Activated naive CD4-positive, alpha-beta T cell (primary cell): ENCODE measurements around the gene DNER.
"Not testable (repeated sequence)": the region's sequence is repeated elsewhere in the genome, so short reads cannot be mapped to it uniquely, and the experiment has no call there.

Source experiments
- DNase-seq, 4 experiments: peaks; one replicate each; lab custom pipeline; 2025; lab: John Stamatoyannopoulos, UW

DNER gene

DNA sequence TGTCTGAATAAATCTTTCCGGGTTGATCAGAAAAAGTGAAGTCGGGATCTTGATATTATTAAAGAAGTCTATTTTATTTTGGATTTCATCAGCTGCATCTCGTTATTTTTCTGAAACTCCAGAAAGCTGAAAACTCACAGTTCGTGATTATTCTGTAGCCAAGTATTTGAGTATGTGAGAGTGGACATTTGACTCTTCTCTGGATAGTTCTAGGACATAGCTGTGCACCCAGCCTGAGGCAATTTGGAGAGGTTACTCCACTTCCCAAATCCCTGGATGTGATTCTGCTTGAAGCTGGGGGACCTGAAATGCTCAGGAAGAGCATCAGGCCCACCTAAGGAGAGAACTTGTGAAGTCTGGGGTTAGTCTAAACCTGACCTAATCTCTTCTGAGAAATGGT is 325.6 kb downstream of the DNER start:
- no peak for DNase-seq

- DNase-seq, result no peak
Measured at GRCh38 chr2:229387866-229388265, 326.5 kb downstream of the DNER start.

DNA sequence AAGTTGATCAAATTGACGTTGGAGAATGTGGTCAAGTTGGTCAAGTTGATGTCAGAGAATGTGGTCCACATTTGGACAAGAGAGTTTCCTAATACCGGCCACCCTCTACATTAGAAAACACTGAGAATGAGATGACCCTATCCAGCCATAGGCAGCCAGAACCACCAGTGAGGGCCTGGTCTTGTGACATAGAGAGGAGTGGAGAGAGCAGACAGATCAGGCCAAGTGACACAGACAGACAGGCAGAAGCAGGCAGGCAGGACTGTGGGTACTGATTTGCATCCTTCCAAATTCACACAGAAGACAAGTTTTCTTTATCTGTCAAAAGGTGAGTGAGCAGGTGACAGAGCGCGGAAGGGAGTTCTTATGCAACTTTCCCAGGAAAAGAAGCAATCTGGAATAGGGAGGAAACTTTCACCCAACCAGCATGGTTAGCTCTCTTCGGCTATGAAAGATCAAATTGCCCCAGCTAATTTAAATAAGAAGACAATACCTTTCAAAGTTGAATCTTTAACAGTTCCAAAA is 334.2 kb downstream of the DNER start:
- no peak for DNase-seq

DNA sequence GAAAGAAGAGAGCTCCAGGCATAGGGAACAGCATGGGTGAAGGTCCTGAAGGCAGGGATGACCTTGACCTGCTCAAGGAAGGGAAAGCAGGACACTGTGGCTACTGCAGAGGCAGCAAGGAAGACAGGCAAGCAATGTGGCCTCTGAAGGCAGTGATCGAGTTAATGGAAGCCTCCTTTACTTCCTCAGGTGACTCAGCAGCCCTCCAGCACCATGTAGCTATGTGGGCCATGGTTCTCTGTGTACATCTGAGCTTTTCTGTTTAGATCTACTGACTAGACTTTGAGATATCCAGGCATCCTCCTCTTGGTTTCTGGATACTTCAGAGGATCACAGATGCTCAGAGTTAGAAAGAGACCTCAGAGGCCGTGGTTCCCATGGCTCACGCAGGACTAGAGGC is 336.0 kb downstream of the DNER start:
- DNase-seq, result no peak

- no peak for DNase-seq
Measured at GRCh38 chr2:229376866-229377265, 337.5 kb downstream of the DNER start.

DNA sequence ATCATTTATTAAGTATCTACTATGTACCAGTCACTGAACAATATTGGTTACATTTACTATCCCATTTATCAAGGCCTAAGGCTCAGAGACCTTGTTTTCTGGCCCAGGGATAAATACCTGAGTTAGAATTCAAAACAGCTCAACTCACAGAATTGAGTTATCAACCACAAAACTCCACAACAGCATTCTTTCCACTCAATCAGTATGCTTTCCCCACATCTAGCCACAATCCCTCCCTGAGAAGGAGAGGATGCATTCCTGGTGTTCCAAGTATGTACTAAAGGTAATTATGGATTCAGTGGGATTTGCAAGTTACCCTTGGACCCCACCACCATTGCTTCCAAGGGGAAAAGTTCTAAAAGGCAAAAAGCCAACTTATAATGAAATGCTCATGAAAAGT is 339.1 kb downstream of the DNER start:
- no peak for DNase-seq

DNA sequence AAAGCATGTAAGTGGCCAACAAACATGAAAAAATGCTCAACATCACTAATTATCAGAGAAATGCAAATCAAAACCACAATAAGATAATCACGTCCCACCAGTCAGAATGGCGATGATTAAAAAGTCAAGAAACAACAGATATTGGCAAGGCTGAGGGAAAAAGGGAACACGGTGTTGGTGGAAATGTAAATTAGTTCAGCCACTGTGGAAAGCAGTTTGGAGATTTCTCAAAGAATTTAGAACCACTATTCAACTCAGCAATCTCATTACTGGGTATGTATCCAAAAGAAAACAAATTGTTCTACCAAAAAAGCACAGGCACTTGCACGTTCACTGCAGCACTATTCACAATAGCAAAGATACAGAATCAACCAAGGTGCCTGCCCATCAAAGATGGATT is 341.0 kb downstream of the DNER start:
- DNase-seq, result not testable (repeated sequence)

DNA sequence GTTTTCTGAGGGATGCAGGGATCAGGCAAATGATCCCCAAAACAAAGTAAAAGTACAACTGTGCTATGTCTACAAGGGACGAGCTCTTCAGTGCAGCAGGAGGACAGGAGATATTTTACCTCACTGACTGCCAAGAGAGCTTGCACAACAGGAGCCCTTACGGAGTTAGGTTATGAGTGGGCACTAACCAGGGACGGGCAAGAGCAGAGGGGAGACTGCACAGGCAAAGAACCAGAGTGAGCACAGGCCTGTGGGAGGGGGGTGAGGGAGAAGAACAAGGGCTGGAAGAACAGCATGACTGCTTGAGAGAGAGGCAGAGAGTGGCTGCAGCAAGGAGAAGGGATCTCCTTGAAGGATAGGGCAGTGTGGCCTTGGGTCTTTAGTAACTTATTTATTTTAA is 342.1 kb downstream of the DNER start:
- no peak for DNase-seq

DNA sequence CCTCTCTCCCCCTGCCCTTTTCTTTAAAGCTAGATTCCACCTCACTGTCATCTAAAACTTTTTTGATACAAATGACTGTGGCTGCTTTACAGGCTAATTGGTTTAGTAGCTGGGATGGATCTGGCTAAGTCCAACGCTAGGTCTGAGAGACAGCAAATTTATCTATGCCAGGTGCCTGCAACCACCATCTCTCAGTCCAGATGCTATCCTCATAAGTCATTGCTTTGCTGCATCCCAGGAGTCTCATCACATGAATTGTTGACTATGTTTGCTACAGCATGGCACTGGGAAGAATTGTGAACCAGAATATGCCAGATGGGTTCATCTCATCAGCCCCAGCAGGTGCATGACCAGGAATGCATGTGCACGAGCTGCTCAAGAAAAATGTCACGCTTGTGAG is 343.3 kb downstream of the DNER start:
- DNase-seq, result no peak

DNA sequence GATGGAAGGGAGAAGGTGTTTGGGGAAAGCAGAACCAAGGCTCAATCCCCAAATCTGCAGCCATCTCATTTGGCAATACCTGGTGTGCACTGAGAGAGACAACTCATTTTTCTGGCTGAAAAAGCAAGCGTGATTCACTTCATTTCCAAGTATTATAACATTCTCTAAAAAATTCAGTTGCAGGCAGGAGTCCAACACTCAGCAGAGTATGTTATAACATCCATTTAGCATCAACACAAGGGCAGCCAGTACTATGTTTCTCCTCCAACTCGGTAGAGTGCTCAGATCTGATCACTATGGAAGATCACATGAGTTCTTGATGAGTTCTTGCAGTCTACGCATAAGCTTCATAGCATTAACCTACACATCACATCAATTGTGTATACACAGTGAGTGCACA is 343.8 kb downstream of the DNER start:
- no peak for DNase-seq

GRCh38 chr2:229363185-229363814 is 351.1 kb downstream of the DNER start:
- no peak for DNase-seq

GRCh38 chr2:229350883-229351282 is 363.5 kb downstream of the DNER start:
- DNase-seq, result no peak

GRCh38 chr2:229350117-229350805 is 364.1 kb downstream of the DNER start:
- DNase-seq, result no peak

DNA sequence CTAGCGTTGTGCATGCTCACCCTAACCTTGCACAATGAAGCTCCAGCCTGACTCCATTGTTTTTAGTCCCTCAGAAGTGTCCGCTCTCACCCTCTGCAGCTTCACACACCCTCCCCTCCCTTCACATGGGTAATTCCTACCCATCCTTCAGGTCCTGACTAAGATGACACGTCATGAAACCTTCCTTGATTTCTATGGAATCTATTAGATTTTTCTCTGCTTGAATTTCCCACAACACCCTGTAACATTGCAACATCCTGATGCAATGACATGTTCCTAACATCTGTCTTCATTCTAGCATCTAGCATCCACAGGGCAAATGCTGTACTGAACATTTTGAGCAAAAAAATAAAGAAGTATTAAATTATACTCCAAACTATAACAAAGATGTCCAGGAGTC is 366.2 kb downstream of the DNER start:
- DNase-seq, result no peak

- DNase-seq, result no peak
Measured at GRCh38 chr2:229346816-229347540, 367.4 kb downstream of the DNER start.

GRCh38 chr2:229344955-229345354 is 369.4 kb downstream of the DNER start:
- DNase-seq, result no peak

GRCh38 chr2:229344151-229344551 is 370.2 kb downstream of the DNER start:
- DNase-seq, result no peak

DNA sequence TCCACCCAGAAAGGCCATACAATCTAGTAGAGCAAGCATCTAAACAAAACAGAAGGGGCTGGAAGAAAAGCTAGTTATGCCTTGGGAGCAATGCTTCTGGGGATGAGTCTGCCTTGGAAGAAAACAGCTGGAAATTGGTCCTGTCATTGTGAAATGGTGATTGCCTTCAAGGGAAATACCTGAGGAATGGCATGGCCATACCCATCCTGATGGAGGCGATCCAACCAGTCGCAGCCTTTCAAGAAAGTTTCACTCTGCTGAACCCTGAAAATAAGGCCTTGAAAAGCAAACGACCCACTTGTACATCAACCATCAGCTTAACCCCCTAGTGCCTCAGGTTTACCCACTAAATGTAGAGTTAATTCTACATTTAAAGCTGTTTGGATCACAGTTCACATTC is 370.7 kb downstream of the DNER start:
- no peak for DNase-seq

- DNase-seq, result no peak
Measured at GRCh38 chr2:229342376-229342775, 372.0 kb downstream of the DNER start.

GRCh38 chr2:229340086-229340760 is 374.1 kb downstream of the DNER start:
- DNase-seq, result no peak

DNA sequence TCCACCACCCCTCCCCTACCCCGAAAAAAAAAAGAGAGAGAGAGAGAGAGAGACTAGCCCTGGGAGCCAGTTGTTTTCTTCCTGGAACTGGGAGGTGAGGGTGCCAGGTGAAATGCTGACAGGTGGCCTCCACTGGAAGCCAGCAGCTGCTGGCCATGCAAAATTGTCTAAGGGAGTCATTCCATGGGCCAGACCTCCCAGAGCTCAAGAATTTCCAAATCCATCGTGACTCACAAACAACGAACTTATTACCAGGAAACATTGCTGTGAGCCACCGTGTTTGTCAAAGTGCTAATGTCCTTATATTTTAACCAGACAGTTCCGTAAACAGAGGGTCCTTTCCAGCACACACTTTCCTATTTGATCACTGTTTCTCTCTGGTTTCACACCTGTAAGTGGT is 374.7 kb downstream of the DNER start:
- DNase-seq, result no peak

GRCh38 chr2:229339171-229339570 is 375.2 kb downstream of the DNER start:
- DNase-seq, result not testable (repeated sequence)
